Measurements from ENCODE around the gene DSCAM. TPM values are rescaled to one million over a fixed set of nuclear protein-coding genes. Genes with fewer than 3 reads are reported as not detected.
A peak's percentile ranks its signal among the peaks of the same experiment; 100 is the strongest.

The DSCAM gene
- total and polyA plus RNA-seq, 4 donors, result 8.2 to 27.7 (median 15.2) TPM

- H3K9me3 ChIP-seq (ENCODE audit: control insufficient read depth, insufficient read depth, low read length), result no peaks in the 10 kb centered on the region
- no peak for DNase-seq (ENCODE audit: low read depth in 4 of 6, low spot score in 6 of 6)
- no peak overlapping the region for H3K27ac ChIP-seq (ENCODE audit: low read depth, low read length)
- H3K36me3 ChIP-seq (ENCODE audit: control insufficient read depth, insufficient read depth, low read length), result no peaks in the 10 kb centered on the region
- no peak overlapping the region for H3K4me3 ChIP-seq (ENCODE audit: low read depth, low read length)
- H3K4me1 ChIP-seq (ENCODE audit: control insufficient read depth, insufficient read depth, low read length), result no peaks in the 10 kb centered on the region
- H3K27me3 ChIP-seq (ENCODE audit: control insufficient read depth, insufficient read depth, low read length), result no peaks in the 10 kb centered on the region
- 89% methylated on average over 1 of the region's 3 CpGs for WGBS (ENCODE audit: insufficient coverage)
Observed at GRCh38 chr21:39966786-39967185, 880.2 kb downstream of the DSCAM start.

GRCh38 chr21:39965026-39965425 is 881.9 kb downstream of the DSCAM start:
- H3K9me3 ChIP-seq (ENCODE audit: control insufficient read depth, insufficient read depth, low read length), result no peaks in the 10 kb centered on the region
- no peaks in the 10 kb centered on the region for H3K27me3 ChIP-seq (ENCODE audit: control insufficient read depth, insufficient read depth, low read length)
- peak in 1 of 6 donors; percentile 64 for DNase-seq (ENCODE audit: low read depth in 4 of 6, low spot score in 6 of 6)
- H3K4me3 ChIP-seq (ENCODE audit: low read depth, low read length), result no peak overlapping the region
- no CpG with 5 or more reads among the region's 1 CpG for WGBS (ENCODE audit: insufficient coverage)
- H3K27ac ChIP-seq (ENCODE audit: low read depth, low read length), result no peak overlapping the region
- no peaks in the 10 kb centered on the region for H3K36me3 ChIP-seq (ENCODE audit: control insufficient read depth, insufficient read depth, low read length)
- no peaks in the 10 kb centered on the region for H3K4me1 ChIP-seq (ENCODE audit: control insufficient read depth, insufficient read depth, low read length)

GRCh38 chr21:39961251-39961650 is 885.7 kb downstream of the DSCAM start:
- no peaks in the 10 kb centered on the region for H3K9me3 ChIP-seq (ENCODE audit: control insufficient read depth, insufficient read depth, low read length)
- WGBS (ENCODE audit: insufficient coverage), result no CpG with 5 or more reads among the region's 1 CpG
- no peak for DNase-seq (ENCODE audit: low read depth in 4 of 6, low spot score in 6 of 6)

More at GRCh38 chr21:39961251-39961650, 885.7 kb downstream of the DSCAM start:
- Histone ChIP-seq H3K4me1 (ENCODE audit: control insufficient read depth, insufficient read depth, low read length) (no peaks in the 10 kb centered on the region), H3K4me3 (ENCODE audit: low read depth, low read length) (no peak overlapping the region), H3K36me3 (ENCODE audit: control insufficient read depth, insufficient read depth, low read length) (no peaks in the 10 kb centered on the region), H3K27me3 (ENCODE audit: control insufficient read depth, insufficient read depth, low read length) (no peaks in the 10 kb centered on the region), H3K27ac (ENCODE audit: low read depth, low read length) (no peak overlapping the region)

Small RNAs within 50 kb of the gene (small RNA-seq; reads per million reads assigned to genes)
- not detected for gene MIR4760 (ENCODE audit: low replicate concordance)
- gene RF00432 (ENCODE audit: low replicate concordance), result not detected

All from spinal cord (tissue), 10 donors.